BLaER1 (cell line): ENCODE measurements around the gene ANKRD24.
A peak's percentile ranks its signal among the peaks of the same experiment; 100 is the strongest.
"Not testable (repeated sequence)": the region's sequence is repeated elsewhere in the genome, so short reads cannot be mapped to it uniquely, and the experiment has no call there.

Source experiments
- H3K27ac ChIP-seq: shearing (Covaris generic); formaldehyde crosslinking; 2 replicates; pipeline ENCODE4 v1.8.1; 2022
- H3K27me3 ChIP-seq: shearing (Covaris generic); formaldehyde crosslinking; 2 replicates; pipeline ENCODE4 v1.8.1; 2022
- H3K36me3 ChIP-seq: shearing (Covaris generic); formaldehyde crosslinking; 2 replicates; pipeline ENCODE4 v1.8.1; 2022
- H3K4me1 ChIP-seq: shearing (Covaris generic); formaldehyde crosslinking; 2 replicates; pipeline ENCODE4 v1.8.1; 2022
- H3K4me2 ChIP-seq: shearing (Covaris generic); formaldehyde crosslinking; 2 replicates; pipeline ENCODE4 v1.8.1; 2022
- H3K4me3 ChIP-seq: shearing (Covaris generic); formaldehyde crosslinking; 2 replicates; pipeline ENCODE4 v1.8.1; 2022
- H3K9ac ChIP-seq: shearing (Covaris generic); formaldehyde crosslinking; 2 replicates; pipeline ENCODE4 v1.8.1; 2022
- H3K9me3 ChIP-seq: shearing (Covaris generic); formaldehyde crosslinking; 2 replicates; pipeline ENCODE4 v1.8.1; 2022
- H4K20me1 ChIP-seq: shearing (Covaris generic); formaldehyde crosslinking; 2 replicates; pipeline ENCODE4 v1.8.1; 2022
- Cebpa-rat ChIP-seq: shearing (Covaris generic); IDR thresholded peaks from 2 replicates; pipeline ENCODE4 v1.8.1; 2022

The ANKRD24 gene

GRCh38 chr19:4266253-4267000, 83.9 kb downstream of the ANKRD24 start:
- Histone ChIP-seq H3K9me3 (no peaks in the 10 kb centered on the region), H4K20me1 (peaks cover 9% of the 10 kb centered on the region), H3K36me3 (peaks cover 86% of the 10 kb centered on the region), H3K9ac (no peak overlapping the region), H3K4me3 (no peak overlapping the region), H3K4me1 (peaks cover 39% of the 10 kb centered on the region), H3K27ac (no peak overlapping the region), H3K27me3 (no peaks in the 10 kb centered on the region), H3K4me2 (peak overlapping the region; percentile 33)
- TF ChIP-seq Cebpa-rat: no peak

GRCh38 chr19:4267101-4267900, 84.8 kb downstream of the ANKRD24 start:
- Histone ChIP-seq H3K27ac (no peak overlapping the region), H3K27me3 (no peaks in the 10 kb centered on the region), H3K4me3 (no peak overlapping the region), H3K36me3 (peaks cover 85% of the 10 kb centered on the region), H4K20me1 (peaks cover 9% of the 10 kb centered on the region), H3K9ac (no peak overlapping the region), H3K4me2 (peak overlapping the region; percentile 33; the same call in 1 of the 2 replicates), H3K9me3 (no peaks in the 10 kb centered on the region), H3K4me1 (peaks cover 39% of the 10 kb centered on the region)
- TF ChIP-seq Cebpa-rat: no peak

DNA sequence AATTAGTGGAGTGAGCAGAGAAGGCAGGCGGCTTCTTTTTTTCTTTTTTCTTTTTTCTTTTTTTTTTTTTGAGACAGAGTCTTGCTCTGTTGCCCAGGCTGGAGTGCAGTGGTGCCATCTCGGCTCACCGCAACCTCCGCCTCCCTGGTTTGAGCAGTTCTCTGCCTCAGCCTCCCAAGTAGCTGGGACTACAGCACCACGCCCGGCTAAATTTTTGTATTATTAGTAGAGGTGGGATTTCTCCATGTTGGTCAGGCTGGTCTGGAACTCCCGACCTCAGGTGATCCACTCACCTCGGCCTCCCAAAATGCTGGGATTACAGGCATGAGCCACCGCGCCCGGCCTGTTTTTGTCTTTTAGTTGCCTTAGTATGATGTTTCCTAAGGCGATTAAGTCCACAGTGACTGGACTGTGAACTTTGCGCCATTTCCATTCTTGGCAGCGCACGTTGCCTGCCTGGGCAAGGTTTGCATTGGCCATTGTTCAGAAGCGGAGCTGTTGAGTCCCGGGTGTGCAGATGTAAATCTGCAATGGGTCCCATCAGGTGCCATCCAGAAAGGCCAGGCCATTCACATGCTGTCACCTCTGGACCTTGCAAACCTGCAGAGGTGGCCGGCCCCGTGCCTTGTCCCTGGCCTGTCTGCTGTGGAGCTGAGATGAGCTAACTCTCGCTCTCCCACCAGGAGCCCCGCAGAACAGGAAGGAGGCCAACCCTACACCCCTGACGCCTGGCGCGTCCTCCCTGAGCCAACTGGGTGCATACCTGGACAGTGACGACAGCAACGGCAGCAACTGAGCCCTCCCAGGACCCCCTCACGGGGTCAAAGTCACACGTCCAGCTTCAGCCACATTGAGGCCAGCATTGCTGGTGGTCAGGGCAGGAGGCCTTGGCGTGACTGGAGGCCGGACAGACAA, 85.7 kb downstream of the ANKRD24 start:
- no peaks in the 10 kb centered on the region for H3K27me3 ChIP-seq

DNA sequence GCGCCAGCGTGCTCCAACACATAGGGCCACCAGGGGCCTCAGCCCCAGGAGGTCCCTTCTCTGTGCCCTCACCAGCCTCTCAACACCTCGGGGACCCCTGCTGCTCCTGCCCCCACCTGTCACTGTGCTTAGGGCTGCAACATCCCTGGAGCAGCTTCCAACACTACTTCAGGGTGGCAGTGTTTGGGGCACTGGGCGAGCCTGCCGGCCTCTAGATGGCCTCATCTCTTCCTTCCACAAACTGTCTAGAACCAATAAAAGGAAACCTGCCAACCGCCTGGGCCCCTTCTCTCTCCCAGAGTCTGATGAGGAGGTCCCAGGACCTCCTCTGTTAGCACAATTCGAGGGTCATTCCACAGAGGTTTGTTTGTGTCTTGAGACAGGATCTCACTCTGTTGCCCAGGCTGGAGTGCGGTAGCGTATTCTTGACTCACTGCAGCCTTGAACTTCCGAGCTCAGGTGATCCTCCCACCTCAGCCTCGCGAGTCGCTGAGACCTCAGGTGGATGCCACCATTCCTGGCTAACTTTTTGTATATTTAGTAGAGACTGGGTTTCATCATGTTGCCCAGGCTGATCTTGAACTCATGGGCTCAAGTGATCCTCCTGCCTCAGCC, 86.4 kb downstream of the ANKRD24 start:
- no peak overlapping the region for H3K9ac ChIP-seq
- H3K27me3 ChIP-seq: no peaks in the 10 kb centered on the region
- no peaks in the 10 kb centered on the region for H3K9me3 ChIP-seq
- TF ChIP-seq Cebpa-rat: no peak
- peaks cover 30% of the 10 kb centered on the region for H3K4me1 ChIP-seq
- H3K27ac ChIP-seq: no peak overlapping the region
- peaks cover 9% of the 10 kb centered on the region for H4K20me1 ChIP-seq
- no peak overlapping the region for H3K4me3 ChIP-seq
- H3K4me2 ChIP-seq: no peak overlapping the region
- peaks cover 69% of the 10 kb centered on the region for H3K36me3 ChIP-seq

More for the DNA sequence above, 85.7 kb downstream of the ANKRD24 start:
- Histone ChIP-seq H3K27ac (no peak overlapping the region), H3K4me1 (peaks cover 38% of the 10 kb centered on the region), H4K20me1 (peaks cover 9% of the 10 kb centered on the region), H3K9me3 (no peaks in the 10 kb centered on the region), H3K9ac (no peak overlapping the region), H3K4me2 (no peak overlapping the region), H3K4me3 (no peak overlapping the region), H3K36me3 (peaks cover 77% of the 10 kb centered on the region)
- no peak for TF ChIP-seq Cebpa-rat

GRCh38 chr19:4272894-4273293, 90.4 kb downstream of the ANKRD24 start:
- no peak overlapping the region for H3K4me2 ChIP-seq
- H3K4me1 ChIP-seq: peaks cover 10% of the 10 kb centered on the region
- peaks cover 42% of the 10 kb centered on the region for H3K36me3 ChIP-seq
- H4K20me1 ChIP-seq: no peaks in the 10 kb centered on the region
- H3K4me3 ChIP-seq: no peak overlapping the region
- H3K27me3 ChIP-seq: peaks cover 12% of the 10 kb centered on the region
- TF ChIP-seq Cebpa-rat: no peak
- no peak overlapping the region for H3K27ac ChIP-seq
- no peaks in the 10 kb centered on the region for H3K9me3 ChIP-seq
- no peak overlapping the region for H3K9ac ChIP-seq

DNA sequence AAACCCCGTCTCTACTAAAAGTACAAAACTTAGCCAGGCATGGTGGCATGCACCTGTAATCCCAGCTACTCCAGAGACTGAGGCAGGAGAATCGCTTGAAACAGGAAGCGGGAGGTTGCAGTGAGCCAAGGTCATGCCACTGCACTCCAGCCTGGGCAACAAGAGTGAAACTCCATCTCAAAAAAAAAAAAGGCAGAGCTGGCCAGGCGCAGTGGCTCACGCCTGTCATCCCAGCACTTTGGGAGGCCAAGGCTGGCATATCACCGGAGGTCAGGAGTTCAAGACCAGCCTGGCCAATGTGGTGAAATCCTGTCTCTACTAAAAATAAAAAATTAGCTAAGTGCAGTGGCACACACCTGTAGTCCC, 91.8 kb downstream of the ANKRD24 start:
- H4K20me1 ChIP-seq, H3K4me2 ChIP-seq, H3K4me3 ChIP-seq, H3K27ac ChIP-seq, H3K9me3 ChIP-seq, H3K9ac ChIP-seq: not testable (repeated sequence)
- Histone ChIP-seq H3K36me3 (peaks cover 28% of the 10 kb centered on the region), H3K4me1 (peaks cover 21% of the 10 kb centered on the region), H3K27me3 (peaks cover 26% of the 10 kb centered on the region)
